H9 (cell line): ENCODE results near the gene UGT2A3. TPM values are rescaled to one million over a fixed set of nuclear protein-coding genes. Genes with fewer than 3 reads are reported as not detected.

Experiments
- DNase-seq: peaks from one replicate; pipeline ENCODE4 v3.0.0-alpha.2; 2017
- H2AFZ ChIP-seq: one replicate; pipeline ENCODE4 v1.6.1; 2013; ENCODE audit warnings: mild to moderate bottlenecking, low read length, control low read depth, moderate library complexity
- H2AK5ac ChIP-seq: 2 replicates; pipeline ENCODE4 v1.6.1; 2013; ENCODE audit warnings: low read length, control low read depth, mixed read lengths; ENCODE audit not compliant: insufficient read length
- H2BK120ac ChIP-seq: one replicate; pipeline ENCODE4 v1.6.1; 2013; ENCODE audit warnings: low read depth, mild to moderate bottlenecking, low read length, control low read depth, inconsistent platforms; ENCODE audit not compliant: poor library complexity, severe bottlenecking
- H2BK12ac ChIP-seq: 2 replicates; pipeline ENCODE4 v1.6.1; 2013; ENCODE audit warnings: low read length, control low read depth, mixed read lengths, low read depth; ENCODE audit not compliant: insufficient read length
- H2BK15ac ChIP-seq: 2 replicates; pipeline ENCODE4 v1.6.1; 2013; ENCODE audit warnings: low read depth, low read length, control low read depth
- H2BK20ac ChIP-seq: one replicate; pipeline ENCODE4 v1.6.1; 2013; ENCODE audit warnings: low read depth, mild to moderate bottlenecking, low read length, control low read depth, inconsistent platforms; ENCODE audit not compliant: poor library complexity, severe bottlenecking
- H2BK5ac ChIP-seq: 2 replicates; pipeline ENCODE4 v1.6.1; 2013; ENCODE audit warnings: low read length, control low read depth, mixed read lengths; ENCODE audit not compliant: insufficient read length
- H3K14ac ChIP-seq: 2 replicates; pipeline ENCODE4 v1.6.1; 2013; ENCODE audit warnings: low read length, control low read depth; ENCODE audit not compliant: insufficient read depth
- H3K18ac ChIP-seq: 2 replicates; pipeline ENCODE4 v1.6.1; 2013; ENCODE audit warnings: low read depth, mild to moderate bottlenecking, mixed read lengths, low read length, control low read depth; ENCODE audit not compliant: insufficient read length
- H3K23ac ChIP-seq: 2 replicates; pipeline ENCODE4 v1.6.1; 2013; ENCODE audit warnings: low read length, control low read depth, mixed read lengths, low read depth; ENCODE audit not compliant: insufficient read length
- H3K23me2 ChIP-seq: 2 replicates; pipeline ENCODE4 v1.6.1; 2013; ENCODE audit warnings: low read depth, mild to moderate bottlenecking, mixed read lengths, low read length, control low read depth; ENCODE audit not compliant: insufficient read length, poor library complexity, severe bottlenecking
- H3K27ac ChIP-seq: 2 replicates; pipeline ENCODE4 v1.5.1; 2013; ENCODE audit warnings: low read length, control low read depth, mixed read lengths, low read depth; ENCODE audit not compliant: insufficient read length
- H3K27me3 ChIP-seq: 2 replicates; pipeline ENCODE4 v1.6.1; 2013; ENCODE audit warnings: low read length, control low read depth, inconsistent platforms; ENCODE audit not compliant: insufficient read depth
- H3K4ac ChIP-seq: 2 replicates; pipeline ENCODE4 v1.6.1; 2013; ENCODE audit warnings: low read depth, mild to moderate bottlenecking, control low read depth, inconsistent platforms, low read length, moderate library complexity
- H3K4me1 ChIP-seq: 2 replicates; pipeline ENCODE4 v1.6.1; 2013; ENCODE audit warnings: low read length, control low read depth, inconsistent platforms; ENCODE audit not compliant: insufficient read depth
- H3K4me2 ChIP-seq: 2 replicates; pipeline ENCODE4 v1.6.1; 2013; ENCODE audit warnings: low read length, control low read depth, mixed read lengths; ENCODE audit not compliant: insufficient read length, insufficient read depth
- H3K56ac ChIP-seq: 2 replicates; pipeline ENCODE4 v1.6.1; 2013; ENCODE audit warnings: low read depth, mild to moderate bottlenecking, mixed read lengths, low read length, control low read depth; ENCODE audit not compliant: insufficient read length
- H3K79me1 ChIP-seq: 2 replicates; pipeline ENCODE4 v1.6.1; 2013; ENCODE audit warnings: low read depth, mild to moderate bottlenecking, moderate library complexity, low read length, control low read depth, inconsistent platforms; ENCODE audit not compliant: insufficient read depth, poor library complexity, severe bottlenecking
- H3K79me2 ChIP-seq: 2 replicates; pipeline ENCODE4 v1.6.1; 2013; ENCODE audit warnings: low read length, control low read depth, inconsistent platforms; ENCODE audit not compliant: insufficient read depth
- H3K9ac ChIP-seq: 2 replicates; pipeline ENCODE4 v1.6.1; 2013; ENCODE audit warnings: low read length, control low read depth, mixed read lengths; ENCODE audit not compliant: insufficient read length; ENCODE audit errors: extremely low read depth
- H3K9me3 ChIP-seq: one replicate; pipeline ENCODE4 v1.6.1; 2013; ENCODE audit warnings: low read depth, low read length, inconsistent platforms; ENCODE audit not compliant: control insufficient read depth
- H3T11ph ChIP-seq: one replicate; pipeline ENCODE4 v1.6.1; 2013; ENCODE audit warnings: mild to moderate bottlenecking, low read length, control low read depth, inconsistent platforms
- H4K20me1 ChIP-seq: one replicate; pipeline ENCODE4 v1.6.1; 2013; ENCODE audit not compliant: control insufficient read depth, insufficient read length, insufficient read depth
- H4K5ac ChIP-seq: 2 replicates; pipeline ENCODE4 v1.6.1; 2013; ENCODE audit warnings: low read depth, mild to moderate bottlenecking, mixed read lengths, low read length, control low read depth; ENCODE audit not compliant: insufficient read length
- H4K8ac ChIP-seq: replicated peaks from 2 replicates; pipeline ENCODE4 v1.6.1; 2013; ENCODE audit warnings: low read length, control low read depth, mixed read lengths, low read depth; ENCODE audit not compliant: insufficient read length
- H4K91ac ChIP-seq: 2 replicates; pipeline ENCODE4 v1.6.1; 2013; ENCODE audit warnings: low read depth, mild to moderate bottlenecking, moderate library complexity, mixed read lengths, low read length, control low read depth; ENCODE audit not compliant: insufficient read length
- H3K27ac Mint-ChIP-seq, 3 experiments: 2 replicates in 2 of 3; 3 replicates in 1 of 3; pipeline ENCODE4 v1.8.0; 2020 to 2021; ENCODE audit warnings: mixed read lengths in 3 of 3, mild to moderate bottlenecking in 1 of 3, moderate library complexity in 1 of 3
- H3K27me3 Mint-ChIP-seq: 2 replicates; pipeline ENCODE4 v1.8.0; 2021; ENCODE audit warnings: low read depth, mild to moderate bottlenecking, moderate library complexity, mixed read lengths
- H3K36me3 Mint-ChIP-seq, 3 experiments: 2 replicates in 2 of 3; 3 replicates in 1 of 3; pipeline ENCODE4 v1.8.0; 2020 to 2021; ENCODE audit warnings: low read depth in 3 of 3, mixed read lengths in 3 of 3; ENCODE audit not compliant: insufficient read depth in 1 of 3
- H3K4me1 Mint-ChIP-seq, 2 experiments: 2 replicates each; pipeline ENCODE4 v1.8.0; 2020; ENCODE audit warnings: mixed read lengths in 2 of 2
- H3K4me3 Mint-ChIP-seq, 2 experiments: 2 replicates in 1 of 2; 3 replicates in 1 of 2; pipeline ENCODE4 v1.8.0; 2020 to 2021; ENCODE audit warnings: mild to moderate bottlenecking in 2 of 2, mixed read lengths in 2 of 2, moderate library complexity in 1 of 2
- H3K9me3 Mint-ChIP-seq, 2 experiments: 2 replicates in 1 of 2; 3 replicates in 1 of 2; pipeline ENCODE4 v1.8.0; 2020; ENCODE audit warnings: mild to moderate bottlenecking in 2 of 2, mixed read lengths in 2 of 2, moderate library complexity in 1 of 2
- WGBS: extraction: QIAGEN DNeasy Blood & Tissue Kit; methylation state at CpG from one replicate; pipeline ENCODE4 v1.1.7; 2013; ENCODE audit warnings: missing lambda C conversion rate, low lambda C conversion rate, mixed read lengths; ENCODE audit not compliant: insufficient read length; ENCODE audit errors: extremely low coverage; 5-methylcytosine and 5-hydroxymethylcytosine counted together
- total RNA-seq: library from RNA; stranded (reverse); gene quantifications from 2 replicates; pipeline ENCODE4 v1.2.1, GENCODE V29; 2021
- TF ChIP-seq, protein P1 (sequence below): fragments of 200-600 bp; sonication (generic); conservative IDR thresholded peaks from 3 replicates; pipeline ENCODE4 v1.8.0; 2021; ENCODE audit warnings: antibody characterized with exemption, mild to moderate bottlenecking

UGT2A3 gene
- total RNA-seq, 1 experiment from 2014 or later, result not detected

DNA sequence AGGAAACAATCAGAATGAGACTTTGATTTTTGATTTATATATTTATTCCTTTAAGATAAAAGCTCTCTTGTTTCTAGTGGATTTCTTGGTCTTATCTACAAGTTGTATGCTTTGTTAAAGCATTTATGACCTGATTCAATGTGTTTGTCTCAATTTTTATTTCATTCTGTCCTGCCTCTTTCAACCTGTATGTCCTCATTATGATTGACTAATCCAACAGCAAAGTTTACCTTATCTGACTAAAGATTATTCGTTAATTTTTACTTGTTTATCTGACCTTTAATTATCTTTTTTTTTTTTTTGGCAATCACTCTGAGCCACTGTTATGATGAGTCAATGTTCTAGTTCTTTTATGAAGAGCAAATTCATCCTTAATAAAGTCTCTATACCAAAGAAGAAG is 54.9 kb downstream of the UGT2A3 start:
- Histone ChIP-seq H2BK15ac (no peak overlapping the region), H3K23ac (no peak overlapping the region), H3K79me2 (no peaks in the 10 kb centered on the region), H3K4me2 (no peak overlapping the region), H4K91ac (no peak overlapping the region), H2AFZ (no peak overlapping the region), H2BK120ac (no peak overlapping the region), H2BK12ac (no peak overlapping the region), H3K14ac (no peak overlapping the region), H3K23me2 (no peaks in the 10 kb centered on the region), H4K8ac (no peak overlapping the region), H2BK5ac (no peak overlapping the region), H3K4ac (no peak overlapping the region), H3K27me3 (no peaks in the 10 kb centered on the region), H3K27ac (no peak overlapping the region), H2AK5ac (no peak overlapping the region), H3K18ac (no peak overlapping the region), H4K20me1 (no peaks in the 10 kb centered on the region), H3T11ph (no peak overlapping the region), H3K79me1 (no peaks in the 10 kb centered on the region), H4K5ac (no peak overlapping the region), H2BK20ac (no peak overlapping the region), H3K56ac (no peak overlapping the region), H3K9me3 (no peaks in the 10 kb centered on the region), H3K9ac (no peak overlapping the region), H3K4me1 (no peaks in the 10 kb centered on the region)
- H3K27ac Mint-ChIP-seq, result no peak overlapping the region
- no peaks in the 10 kb centered on the region for H3K4me1 Mint-ChIP-seq
- no peaks in the 10 kb centered on the region for H3K9me3 Mint-ChIP-seq
- no peaks in the 10 kb centered on the region; a peak in 2 of 7 replicates for H3K36me3 Mint-ChIP-seq
- DNase-seq, result no peak
- TF ChIP-seq, protein P1, sequence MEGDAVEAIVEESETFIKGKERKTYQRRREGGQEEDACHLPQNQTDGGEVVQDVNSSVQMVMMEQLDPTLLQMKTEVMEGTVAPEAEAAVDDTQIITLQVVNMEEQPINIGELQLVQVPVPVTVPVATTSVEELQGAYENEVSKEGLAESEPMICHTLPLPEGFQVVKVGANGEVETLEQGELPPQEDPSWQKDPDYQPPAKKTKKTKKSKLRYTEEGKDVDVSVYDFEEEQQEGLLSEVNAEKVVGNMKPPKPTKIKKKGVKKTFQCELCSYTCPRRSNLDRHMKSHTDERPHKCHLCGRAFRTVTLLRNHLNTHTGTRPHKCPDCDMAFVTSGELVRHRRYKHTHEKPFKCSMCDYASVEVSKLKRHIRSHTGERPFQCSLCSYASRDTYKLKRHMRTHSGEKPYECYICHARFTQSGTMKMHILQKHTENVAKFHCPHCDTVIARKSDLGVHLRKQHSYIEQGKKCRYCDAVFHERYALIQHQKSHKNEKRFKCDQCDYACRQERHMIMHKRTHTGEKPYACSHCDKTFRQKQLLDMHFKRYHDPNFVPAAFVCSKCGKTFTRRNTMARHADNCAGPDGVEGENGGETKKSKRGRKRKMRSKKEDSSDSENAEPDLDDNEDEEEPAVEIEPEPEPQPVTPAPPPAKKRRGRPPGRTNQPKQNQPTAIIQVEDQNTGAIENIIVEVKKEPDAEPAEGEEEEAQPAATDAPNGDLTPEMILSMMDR, result no peak
- no peak overlapping the region for H3K4me3 Mint-ChIP-seq
- WGBS, result no CpG with 5 or more reads among the region's 1 CpG
- no peaks in the 10 kb centered on the region for H3K27me3 Mint-ChIP-seq
